ENCODE data around the gene TSPAN4.
A peak's percentile ranks its signal among the peaks of the same experiment; 100 is the strongest.

Gene TSPAN4

GRCh38 chr11:861105-861479, 18.4 kb downstream of the TSPAN4 start:
- CTCF ChIA-PET = interaction anchor here (0.6 to 1.6 kb wide), 4 partner anchors 13 to 342 kb away, joined by 3 to 5 read pairs (median 3); no protein-coding TSS in a partner anchor
- no peaks in the 10 kb centered on the region for H3K9me3 ChIP-seq (ENCODE audit: control insufficient read depth, insufficient read depth, low read depth, low read length)
- no peaks in the 10 kb centered on the region for H3K4me1 ChIP-seq (ENCODE audit: control insufficient read depth, insufficient read depth, low read length)
- TF ChIP-seq GLIS1 (tag by site-specific recombination; IDR thresholded peaks at IDR 0.05) (peak; percentile 95), ZIC2 (tag by site-specific recombination; IDR thresholded peaks at IDR 0.05) (peak; percentile 50; the same call in 1 of the 2 replicates), ZNF596 (tag by site-specific recombination; IDR thresholded peaks at IDR 0.05) (no peak), GLIS2 (tag by site-specific recombination; IDR thresholded peaks at IDR 0.05) (peak; percentile 9; the same call in 1 of the 2 replicates), ZNF112 (tag by site-specific recombination; IDR thresholded peaks at IDR 0.05) (no peak), ZFP69B (tag by site-specific recombination; IDR thresholded peaks at IDR 0.05) (peak; percentile 73), YY1 (tag by site-specific recombination; IDR thresholded peaks at IDR 0.05) (no peak), ZNF561 (tag by site-specific recombination; IDR thresholded peaks at IDR 0.05; ENCODE audit: borderline replicate concordance) (no peak), SP2 (tag by site-specific recombination; IDR thresholded peaks at IDR 0.05) (no peak), ZNF16 (tag by site-specific recombination; IDR thresholded peaks at IDR 0.05; ENCODE audit: low read depth) (no peak), ZNF214 (tag by site-specific recombination; IDR thresholded peaks at IDR 0.05; ENCODE audit: borderline replicate concordance) (no peak), ZNF394 (tag by site-specific recombination; IDR thresholded peaks at IDR 0.05; ENCODE audit: borderline replicate concordance) (no peak), ZNF830 (tag by site-specific recombination; IDR thresholded peaks at IDR 0.05; ENCODE audit: low read depth) (no peak), ZNF521 (tag by site-specific recombination; IDR thresholded peaks at IDR 0.05) (no peak), ZNF423 (tag by site-specific recombination; IDR thresholded peaks at IDR 0.05) (0 out of 2 replicates have a peak, but pooled peaks have one; percentile 51), KLF1 (tag by site-specific recombination; IDR thresholded peaks at IDR 0.05) (peak; percentile 49; the same call in 1 of the 2 replicates), GFI1B (tag by site-specific recombination; IDR thresholded peaks at IDR 0.05) (no peak)
- TF ChIP-seq, protein P1, sequence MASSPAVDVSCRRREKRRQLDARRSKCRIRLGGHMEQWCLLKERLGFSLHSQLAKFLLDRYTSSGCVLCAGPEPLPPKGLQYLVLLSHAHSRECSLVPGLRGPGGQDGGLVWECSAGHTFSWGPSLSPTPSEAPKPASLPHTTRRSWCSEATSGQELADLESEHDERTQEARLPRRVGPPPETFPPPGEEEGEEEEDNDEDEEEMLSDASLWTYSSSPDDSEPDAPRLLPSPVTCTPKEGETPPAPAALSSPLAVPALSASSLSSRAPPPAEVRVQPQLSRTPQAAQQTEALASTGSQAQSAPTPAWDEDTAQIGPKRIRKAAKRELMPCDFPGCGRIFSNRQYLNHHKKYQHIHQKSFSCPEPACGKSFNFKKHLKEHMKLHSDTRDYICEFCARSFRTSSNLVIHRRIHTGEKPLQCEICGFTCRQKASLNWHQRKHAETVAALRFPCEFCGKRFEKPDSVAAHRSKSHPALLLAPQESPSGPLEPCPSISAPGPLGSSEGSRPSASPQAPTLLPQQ (tag by site-specific recombination; IDR thresholded peaks at IDR 0.05) = peak; percentile 62
- TF ChIP-seq, protein P2, sequence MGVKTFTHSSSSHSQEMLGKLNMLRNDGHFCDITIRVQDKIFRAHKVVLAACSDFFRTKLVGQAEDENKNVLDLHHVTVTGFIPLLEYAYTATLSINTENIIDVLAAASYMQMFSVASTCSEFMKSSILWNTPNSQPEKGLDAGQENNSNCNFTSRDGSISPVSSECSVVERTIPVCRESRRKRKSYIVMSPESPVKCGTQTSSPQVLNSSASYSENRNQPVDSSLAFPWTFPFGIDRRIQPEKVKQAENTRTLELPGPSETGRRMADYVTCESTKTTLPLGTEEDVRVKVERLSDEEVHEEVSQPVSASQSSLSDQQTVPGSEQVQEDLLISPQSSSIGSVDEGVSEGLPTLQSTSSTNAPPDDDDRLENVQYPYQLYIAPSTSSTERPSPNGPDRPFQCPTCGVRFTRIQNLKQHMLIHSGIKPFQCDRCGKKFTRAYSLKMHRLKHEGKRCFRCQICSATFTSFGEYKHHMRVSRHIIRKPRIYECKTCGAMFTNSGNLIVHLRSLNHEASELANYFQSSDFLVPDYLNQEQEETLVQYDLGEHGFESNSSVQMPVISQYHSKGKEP (tag by site-specific recombination; IDR thresholded peaks at IDR 0.05) = no peak
- POLR2A ChIA-PET = no interaction called here
- no peak overlapping the region for H3K4me3 ChIP-seq (ENCODE audit: low read depth, low read length)
- H3K27ac ChIP-seq (ENCODE audit: extremely low read depth, low read depth, low read length) = no peak overlapping the region
- H3K36me3 ChIP-seq (ENCODE audit: control insufficient read depth in 2 of 2, insufficient read depth in 1 of 2, low read length in 2 of 2) = peaks cover 0 to 3% of the 10 kb centered on the region in 2 experiments; a peak in 1 of 3 replicates

- Histone ChIP-seq H3K27ac (ENCODE audit: extremely low read depth, low read depth, low read length) (no peak overlapping the region), H3K4me1 (ENCODE audit: control insufficient read depth, insufficient read depth, low read length) (no peaks in the 10 kb centered on the region), H3K9me3 (ENCODE audit: control insufficient read depth, insufficient read depth, low read depth, low read length) (no peaks in the 10 kb centered on the region), H3K4me3 (ENCODE audit: low read depth, low read length) (no peak overlapping the region), H3K36me3 (ENCODE audit: control insufficient read depth in 2 of 2, insufficient read depth in 1 of 2, low read length in 2 of 2) (peaks cover 0 to 9% of the 10 kb centered on the region in 2 experiments; a peak in 1 of 3 replicates)
- CTCF ChIA-PET = interaction anchor here (1.3 to 1.6 kb wide), 2 partner anchors 14 to 189 kb away, joined by 3 to 5 read pairs; no protein-coding TSS in a partner anchor
- POLR2A ChIA-PET = no interaction called here
- TF ChIP-seq ZNF274 (IDR thresholded peaks at IDR 0.05; ENCODE audit: low read length) (no peak), ZNF274 (tag by site-specific recombination; IDR thresholded peaks at IDR 0.05; ENCODE audit: borderline replicate concordance) (no peak), TCF7L2 (IDR thresholded peaks at IDR 0.05; ENCODE audit: borderline replicate concordance, low read depth, low read length) (no peak), ZBTB48 (tag by site-specific recombination; IDR thresholded peaks at IDR 0.05) (peak; percentile 71), ZBTB6 (tag by site-specific recombination; IDR thresholded peaks at IDR 0.05) (no peak), ZFP37 (tag by site-specific recombination; IDR thresholded peaks at IDR 0.05) (no peak)
- TF ChIP-seq, protein P3, sequence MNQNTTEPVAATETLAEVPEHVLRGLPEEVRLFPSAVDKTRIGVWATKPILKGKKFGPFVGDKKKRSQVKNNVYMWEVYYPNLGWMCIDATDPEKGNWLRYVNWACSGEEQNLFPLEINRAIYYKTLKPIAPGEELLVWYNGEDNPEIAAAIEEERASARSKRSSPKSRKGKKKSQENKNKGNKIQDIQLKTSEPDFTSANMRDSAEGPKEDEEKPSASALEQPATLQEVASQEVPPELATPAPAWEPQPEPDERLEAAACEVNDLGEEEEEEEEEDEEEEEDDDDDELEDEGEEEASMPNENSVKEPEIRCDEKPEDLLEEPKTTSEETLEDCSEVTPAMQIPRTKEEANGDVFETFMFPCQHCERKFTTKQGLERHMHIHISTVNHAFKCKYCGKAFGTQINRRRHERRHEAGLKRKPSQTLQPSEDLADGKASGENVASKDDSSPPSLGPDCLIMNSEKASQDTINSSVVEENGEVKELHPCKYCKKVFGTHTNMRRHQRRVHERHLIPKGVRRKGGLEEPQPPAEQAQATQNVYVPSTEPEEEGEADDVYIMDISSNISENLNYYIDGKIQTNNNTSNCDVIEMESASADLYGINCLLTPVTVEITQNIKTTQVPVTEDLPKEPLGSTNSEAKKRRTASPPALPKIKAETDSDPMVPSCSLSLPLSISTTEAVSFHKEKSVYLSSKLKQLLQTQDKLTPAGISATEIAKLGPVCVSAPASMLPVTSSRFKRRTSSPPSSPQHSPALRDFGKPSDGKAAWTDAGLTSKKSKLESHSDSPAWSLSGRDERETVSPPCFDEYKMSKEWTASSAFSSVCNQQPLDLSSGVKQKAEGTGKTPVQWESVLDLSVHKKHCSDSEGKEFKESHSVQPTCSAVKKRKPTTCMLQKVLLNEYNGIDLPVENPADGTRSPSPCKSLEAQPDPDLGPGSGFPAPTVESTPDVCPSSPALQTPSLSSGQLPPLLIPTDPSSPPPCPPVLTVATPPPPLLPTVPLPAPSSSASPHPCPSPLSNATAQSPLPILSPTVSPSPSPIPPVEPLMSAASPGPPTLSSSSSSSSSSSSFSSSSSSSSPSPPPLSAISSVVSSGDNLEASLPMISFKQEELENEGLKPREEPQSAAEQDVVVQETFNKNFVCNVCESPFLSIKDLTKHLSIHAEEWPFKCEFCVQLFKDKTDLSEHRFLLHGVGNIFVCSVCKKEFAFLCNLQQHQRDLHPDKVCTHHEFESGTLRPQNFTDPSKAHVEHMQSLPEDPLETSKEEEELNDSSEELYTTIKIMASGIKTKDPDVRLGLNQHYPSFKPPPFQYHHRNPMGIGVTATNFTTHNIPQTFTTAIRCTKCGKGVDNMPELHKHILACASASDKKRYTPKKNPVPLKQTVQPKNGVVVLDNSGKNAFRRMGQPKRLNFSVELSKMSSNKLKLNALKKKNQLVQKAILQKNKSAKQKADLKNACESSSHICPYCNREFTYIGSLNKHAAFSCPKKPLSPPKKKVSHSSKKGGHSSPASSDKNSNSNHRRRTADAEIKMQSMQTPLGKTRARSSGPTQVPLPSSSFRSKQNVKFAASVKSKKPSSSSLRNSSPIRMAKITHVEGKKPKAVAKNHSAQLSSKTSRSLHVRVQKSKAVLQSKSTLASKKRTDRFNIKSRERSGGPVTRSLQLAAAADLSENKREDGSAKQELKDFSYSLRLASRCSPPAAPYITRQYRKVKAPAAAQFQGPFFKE (tag by site-specific recombination; IDR thresholded peaks at IDR 0.05; ENCODE audit: borderline replicate concordance) = no peak
These were observed 19.5 kb downstream of the TSPAN4 start for GRCh38 chr11:862081-862661.

Measured in HEK293 (cell line).